GM18520 (cell line): ENCODE measurements around the gene RPF1.
A peak's percentile ranks its signal among the peaks of the same experiment; 100 is the strongest.
"Not testable (repeated sequence)": the region's sequence is repeated elsewhere in the genome, so short reads cannot be mapped to it uniquely, and the experiment has no call there.

Source experiments
- ATAC-seq: cut with Tn5 transposase; IDR thresholded peaks from one replicate; pipeline ENCODE4 v1.9.1; 2021; ENCODE audit not compliant: unreplicated experiment

RPF1 gene

DNA sequence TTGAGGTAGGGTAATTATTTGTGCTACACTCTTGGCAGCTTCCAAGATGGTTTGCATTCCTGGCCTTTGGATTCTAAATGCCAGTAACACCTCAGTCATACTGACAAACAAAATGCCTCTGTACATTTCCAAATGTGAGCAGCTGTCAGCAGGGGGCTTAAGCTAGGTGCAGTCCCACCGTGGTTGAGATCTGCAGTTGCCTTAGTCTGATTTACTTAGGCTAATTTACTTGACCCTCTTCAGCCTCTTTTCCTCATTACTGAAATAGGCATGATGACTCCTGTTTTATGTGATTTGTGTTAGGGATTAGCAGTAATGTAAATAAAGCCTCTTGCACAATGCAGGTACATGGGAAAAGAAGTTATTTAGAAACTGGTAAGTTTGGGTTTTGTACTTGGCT, 13.7 kb downstream of the RPF1 start:
- ATAC-seq = no peak

DNA sequence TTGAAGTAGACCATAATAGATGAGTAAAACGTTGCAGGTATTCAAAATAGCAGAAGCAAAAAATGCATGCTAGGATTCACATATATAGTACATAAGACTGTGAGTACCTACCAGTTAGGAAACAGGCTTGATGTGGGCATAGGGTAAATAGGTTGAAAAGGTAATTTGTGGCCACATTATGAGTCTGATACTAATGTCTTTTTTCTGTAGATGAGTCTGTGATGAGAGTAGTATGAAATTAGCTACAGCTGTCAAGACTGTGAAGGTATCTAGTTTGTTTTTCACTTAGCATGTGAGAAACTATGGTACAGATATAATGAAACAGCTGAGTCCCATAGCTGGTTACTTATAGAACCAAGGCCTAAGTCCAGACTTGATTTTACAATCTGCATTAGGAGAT, 14.7 kb downstream of the RPF1 start:
- no peak for ATAC-seq

DNA sequence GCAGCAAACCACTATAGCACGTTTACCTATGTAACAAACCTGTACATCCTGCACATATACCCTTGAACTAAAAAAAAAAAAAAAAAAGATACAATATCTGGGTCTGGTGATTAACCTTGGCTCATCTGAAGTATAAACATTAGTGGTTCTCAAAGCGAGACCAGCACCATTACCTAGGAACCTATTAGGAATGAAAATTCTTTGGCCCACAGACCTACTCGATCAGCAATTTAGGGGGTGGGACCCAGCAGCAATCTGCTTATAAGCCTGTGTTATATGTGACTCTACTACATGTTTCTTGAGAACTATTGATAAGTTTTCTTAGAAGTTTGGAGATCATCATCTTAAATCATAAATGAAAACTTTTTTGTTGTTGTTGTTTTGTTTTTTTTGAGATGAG, 17.4 kb downstream of the RPF1 start:
- ATAC-seq = no peak

DNA sequence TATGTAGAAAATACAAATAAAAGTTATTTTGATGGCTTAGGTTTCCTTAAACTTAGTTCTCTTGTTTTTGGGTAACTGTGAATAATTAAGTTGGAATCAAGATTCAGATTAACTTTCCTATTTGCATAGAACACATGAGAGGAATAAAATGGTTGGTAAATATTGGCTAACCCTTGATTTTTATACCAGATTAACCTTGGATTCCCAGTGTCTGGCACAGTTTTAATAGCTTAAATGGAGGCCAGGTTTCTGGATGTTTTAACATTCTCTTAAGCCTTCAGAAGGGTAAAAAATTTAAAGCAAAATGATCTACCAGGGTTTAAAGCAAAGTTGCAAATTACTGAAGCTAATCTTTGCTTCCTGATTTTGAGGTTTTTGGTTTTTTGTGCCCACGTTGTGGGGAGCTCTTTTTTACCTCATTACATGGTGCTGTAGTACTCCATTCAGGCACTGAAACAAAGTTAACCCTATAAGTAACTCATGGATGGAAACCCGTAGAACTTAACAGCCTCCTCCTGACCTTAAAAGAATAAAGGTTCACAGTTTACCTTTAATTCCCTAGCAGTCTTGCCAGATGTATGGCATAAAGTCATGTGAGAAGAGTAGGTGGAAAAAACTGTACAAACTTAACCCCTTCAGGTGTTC, 18.7 kb downstream of the RPF1 start:
- ATAC-seq = no peak

DNA sequence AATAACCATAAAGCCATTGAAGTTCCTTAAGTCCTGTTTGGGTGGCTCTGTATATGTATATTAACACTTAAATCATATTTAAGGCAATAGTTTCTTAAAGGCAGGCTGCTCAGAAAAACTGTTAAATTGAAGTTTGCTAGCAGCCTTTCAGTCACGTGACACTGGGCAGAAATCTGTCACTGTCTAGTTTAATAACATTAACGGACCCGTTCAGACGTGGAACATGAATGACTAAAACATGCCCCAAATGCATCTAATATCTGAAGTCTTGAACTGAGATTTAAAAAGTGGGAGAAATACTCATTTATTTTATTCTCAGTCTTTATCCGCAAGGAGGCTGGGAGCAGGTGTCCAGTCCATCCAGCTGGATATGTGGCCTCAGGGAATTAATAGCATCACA, 23.9 kb downstream of the RPF1 start:
- ATAC-seq = no peak

DNA sequence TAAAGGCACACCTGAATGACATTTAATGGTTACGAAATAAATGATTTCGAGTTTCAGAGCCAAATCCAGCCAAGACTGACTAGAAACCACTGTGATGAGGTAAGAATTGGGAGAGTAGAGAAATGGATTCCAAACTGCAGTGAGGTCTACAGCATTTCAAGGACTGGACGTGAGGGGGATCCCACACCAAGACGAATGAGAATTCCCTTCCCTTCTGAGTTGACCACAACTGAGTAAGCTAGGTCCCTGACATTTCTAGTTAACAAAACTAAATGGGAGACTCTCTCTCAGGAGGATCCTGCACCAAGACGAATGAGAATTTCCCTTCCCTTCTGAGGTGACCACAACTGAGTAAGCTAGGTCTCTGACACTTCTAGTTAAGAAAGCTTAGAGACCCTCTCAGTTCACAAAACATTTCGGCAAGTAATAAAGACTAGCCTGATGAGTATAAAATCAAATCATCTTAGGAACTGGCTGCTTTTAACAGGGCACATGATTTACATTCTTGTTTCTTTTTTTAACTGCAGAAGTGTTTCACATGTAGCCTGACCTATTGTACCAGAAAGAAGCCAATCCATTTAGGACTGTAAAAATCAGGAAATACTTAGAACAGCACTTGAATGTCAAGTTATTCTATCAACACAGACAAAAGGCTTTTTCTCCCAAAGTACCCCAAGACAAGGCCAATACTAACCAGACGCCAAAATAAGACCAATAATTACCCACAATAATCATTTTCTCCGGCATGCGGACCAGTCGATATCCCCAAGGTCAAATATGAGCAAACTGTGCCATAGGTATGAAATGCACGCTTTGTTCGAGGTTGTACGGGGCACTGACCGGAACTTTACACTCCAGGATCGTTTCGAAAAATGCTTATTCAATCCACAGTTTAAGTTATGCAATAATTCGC, 25.8 kb downstream of the RPF1 start:
- ATAC-seq = no peak

DNA sequence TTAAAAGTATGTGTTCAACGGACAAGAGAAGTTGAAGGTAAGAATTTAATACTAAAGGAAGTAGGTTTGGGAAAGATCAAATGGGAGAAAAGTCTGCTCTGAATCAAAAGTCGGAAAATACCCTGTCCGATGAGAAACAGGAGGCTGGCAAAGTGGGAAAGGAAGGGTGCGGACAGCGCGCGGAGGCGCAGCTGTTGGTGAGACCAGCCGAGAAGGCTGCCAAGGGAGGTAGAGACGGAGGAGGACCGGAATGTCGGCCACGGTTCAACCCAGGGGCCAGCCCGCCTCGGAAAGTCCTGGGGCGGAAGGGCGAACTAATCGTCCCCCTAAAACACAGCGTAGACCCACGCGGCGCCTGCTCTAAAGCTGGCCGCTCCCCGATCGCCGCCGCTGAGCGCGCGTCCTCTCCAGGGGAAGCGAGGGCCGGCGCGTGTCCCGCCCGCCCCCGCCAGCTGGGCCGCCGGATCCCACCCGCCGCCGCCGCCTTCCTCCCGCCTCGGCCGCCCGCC, 26.5 kb downstream of the RPF1 start:
- peak; percentile 7 for ATAC-seq

DNA sequence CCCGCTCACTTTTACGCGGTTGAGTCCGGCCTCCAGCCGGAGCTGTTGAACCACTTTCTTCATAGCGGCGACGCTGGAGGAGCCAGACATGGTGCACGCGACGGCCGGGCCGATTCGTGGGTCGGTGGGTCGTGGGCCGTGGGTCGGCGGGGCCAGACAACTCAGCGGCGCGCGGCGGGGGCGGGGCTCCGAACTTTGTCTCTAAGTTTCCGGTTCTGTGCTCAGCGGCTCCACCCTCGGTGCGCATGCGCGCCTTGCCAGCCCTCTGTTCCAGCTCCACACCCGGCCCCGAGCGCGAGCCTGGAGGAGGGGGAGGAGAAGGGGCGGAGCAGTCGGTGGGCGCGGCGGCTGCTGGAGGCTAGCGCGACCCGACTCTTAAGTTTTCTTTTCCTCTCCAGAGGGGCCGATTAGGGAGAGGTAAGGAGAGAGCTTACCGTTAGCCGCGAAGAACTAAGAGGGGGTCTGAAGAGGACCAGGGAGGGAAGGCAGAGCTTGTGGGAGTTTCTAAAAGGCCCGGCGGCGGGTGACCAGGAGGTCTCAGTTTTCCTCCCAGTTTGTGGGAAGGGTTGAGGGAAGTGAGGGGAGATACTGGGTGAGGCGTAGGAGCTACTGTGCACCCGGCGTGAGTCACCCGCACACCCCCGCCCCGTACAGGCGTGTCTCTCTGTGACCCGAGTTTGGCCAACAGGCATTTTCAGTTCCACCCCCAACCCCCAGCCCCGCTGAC, 27.1 kb downstream of the RPF1 start, which contains the start of the genes GNG5 and SPATA1:
Gene GNG5 (minus strand): TSS at position 580 of the 727 bp plus-strand sequence. CDS start 490 bp downstream, at position 90.
Gene SPATA1 (plus strand): TSS at position 385 of the 727 bp plus-strand sequence. CDS start 9,974 bp downstream, outside the sequence.
- peak; percentile 70 for ATAC-seq

DNA sequence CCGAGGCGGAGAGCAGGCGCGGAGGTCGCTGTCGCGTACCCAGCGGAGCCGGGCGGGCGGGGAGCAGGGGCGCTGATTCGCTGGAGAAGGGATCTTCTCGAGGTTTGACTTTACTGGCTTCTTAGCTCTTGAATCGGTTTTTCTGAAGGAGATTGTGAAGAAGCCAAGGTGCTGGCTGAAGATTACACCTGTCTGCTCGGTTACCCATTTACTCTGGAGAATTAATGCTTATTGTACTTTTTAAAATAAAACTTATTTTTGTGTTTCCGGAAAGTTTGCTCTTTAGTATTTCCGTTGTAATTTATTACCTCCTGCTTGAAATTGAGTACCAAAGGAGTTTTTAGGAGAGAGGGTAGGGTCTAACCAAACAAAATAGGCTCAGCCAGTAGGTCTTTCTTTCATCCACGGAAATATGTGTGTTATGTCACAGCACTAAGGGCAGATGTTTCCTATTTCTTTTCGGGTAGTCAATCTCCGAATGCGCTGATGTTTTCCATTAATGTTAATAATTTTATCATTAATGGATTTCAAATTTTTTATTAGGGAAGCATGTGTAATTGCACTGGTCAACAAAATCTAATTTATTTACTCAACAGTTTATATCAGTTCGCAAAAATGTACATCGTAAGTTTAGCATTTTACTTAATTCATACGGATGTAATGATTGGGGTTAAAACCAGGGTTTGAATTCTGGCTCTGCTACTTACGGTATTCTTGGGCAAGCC, 27.8 kb downstream of the RPF1 start:
- no peak for ATAC-seq

DNA sequence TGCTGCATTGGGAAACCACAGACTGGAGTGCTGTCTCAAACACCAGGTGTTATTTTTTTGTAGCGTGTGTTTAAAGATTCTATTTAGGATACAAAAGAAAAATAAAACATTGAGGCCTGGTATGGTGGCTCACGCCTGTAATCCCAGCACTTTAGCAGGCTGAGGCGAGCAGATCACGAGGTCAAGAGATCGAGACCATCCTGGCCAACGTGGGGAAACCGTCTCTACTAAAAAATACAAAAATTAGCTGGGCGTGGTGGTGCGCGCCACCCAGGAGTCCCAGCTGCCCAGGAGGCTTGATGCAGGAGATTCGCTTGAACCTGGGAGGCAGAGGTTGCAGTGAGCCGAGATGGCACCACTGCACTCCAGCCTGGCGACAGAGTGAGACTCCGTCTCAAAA, 28.8 kb downstream of the RPF1 start:
- not testable (repeated sequence) for ATAC-seq

DNA sequence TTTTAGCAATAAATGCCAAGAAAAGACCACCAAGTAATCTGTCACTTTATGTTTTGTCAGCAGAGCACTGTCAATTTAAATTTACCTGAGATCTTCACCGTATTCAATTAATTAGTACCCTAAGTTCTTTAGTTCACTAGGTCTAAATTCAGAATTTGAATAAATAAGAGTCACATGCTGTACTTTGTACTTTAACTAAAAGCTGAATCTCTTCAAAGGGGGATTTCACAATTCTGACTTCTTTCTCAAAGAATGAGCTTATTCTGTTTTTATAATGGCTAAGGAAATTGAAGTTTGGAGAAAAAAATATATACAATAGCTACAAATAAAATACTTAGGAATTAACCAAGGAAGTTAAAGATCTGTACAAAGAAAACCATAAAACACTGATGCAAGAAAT, 29.4 kb downstream of the RPF1 start:
- no peak for ATAC-seq

DNA sequence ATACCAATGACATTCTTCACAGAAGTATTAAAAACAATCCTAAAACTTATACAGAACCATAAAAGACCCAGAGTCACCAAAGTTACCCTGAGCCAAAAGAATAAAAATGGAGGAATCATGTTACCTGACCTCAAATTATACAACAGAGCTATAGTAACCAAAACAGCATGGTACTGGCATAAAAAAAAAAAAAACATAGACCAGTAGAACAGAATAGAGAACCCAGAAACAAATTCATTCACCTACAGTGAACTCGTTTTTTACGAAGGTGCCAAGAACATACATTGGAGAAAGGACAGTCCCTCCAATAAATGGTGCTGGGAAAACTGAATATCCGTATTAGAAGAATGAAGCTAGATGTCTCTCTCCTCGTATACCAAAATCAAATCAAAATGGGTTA, 30.0 kb downstream of the RPF1 start:
- no peak for ATAC-seq

DNA sequence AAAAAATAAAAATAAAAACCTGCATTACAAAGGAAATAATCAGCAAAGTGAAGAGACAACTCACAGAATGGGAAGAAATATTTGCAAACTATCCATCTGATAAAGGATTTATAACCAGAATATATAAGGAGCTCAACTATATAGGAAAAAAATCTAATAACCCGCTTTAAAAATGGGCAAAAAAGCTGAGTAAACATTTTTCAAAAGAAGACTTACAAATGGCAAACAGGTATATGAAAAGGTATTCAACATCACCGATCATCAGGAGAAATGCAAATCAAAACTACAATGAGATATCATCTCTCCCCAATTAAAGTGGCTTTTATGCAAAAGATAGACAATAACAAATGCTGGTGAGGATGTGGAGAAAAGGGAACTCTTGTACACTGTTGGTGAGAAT, 31.1 kb downstream of the RPF1 start:
- ATAC-seq = no peak

DNA sequence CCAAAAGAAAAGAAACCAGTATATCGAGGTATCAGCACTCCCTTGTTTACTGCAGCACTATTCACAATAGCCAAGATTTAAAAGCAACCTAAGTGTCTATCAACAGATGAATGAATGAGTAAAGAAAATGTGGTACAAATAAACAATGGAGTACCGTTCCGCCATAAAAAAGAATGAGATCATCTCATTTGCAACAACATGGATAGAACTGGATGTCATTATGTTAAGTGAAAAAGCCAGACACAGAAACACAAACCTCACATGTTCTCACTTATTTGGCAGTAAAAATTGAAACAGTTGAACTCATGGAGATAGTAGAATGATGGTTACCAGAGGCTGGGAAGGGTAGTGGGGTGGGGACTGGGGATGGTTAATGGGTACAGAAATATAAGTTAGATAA, 31.6 kb downstream of the RPF1 start:
- ATAC-seq = no peak

DNA sequence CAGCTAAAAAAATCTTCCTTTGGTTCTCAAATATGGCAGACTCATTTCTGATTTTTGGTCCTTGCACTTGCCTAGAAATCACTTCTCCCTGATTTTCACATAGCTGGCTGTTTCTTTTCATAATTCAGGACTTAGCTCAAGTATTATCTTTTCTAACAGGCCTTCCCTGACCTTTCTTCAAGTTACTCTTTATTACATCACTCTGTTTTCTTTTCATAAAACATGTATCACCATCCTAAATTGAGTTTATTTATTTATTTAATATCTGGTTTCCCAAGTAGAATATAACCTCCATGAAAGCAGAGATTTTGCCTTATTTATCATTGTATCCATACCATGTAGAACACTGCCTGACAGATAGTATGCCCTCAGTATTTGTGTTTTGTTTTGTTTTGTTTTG, 45.5 kb downstream of the RPF1 start:
- no peak for ATAC-seq

DNA sequence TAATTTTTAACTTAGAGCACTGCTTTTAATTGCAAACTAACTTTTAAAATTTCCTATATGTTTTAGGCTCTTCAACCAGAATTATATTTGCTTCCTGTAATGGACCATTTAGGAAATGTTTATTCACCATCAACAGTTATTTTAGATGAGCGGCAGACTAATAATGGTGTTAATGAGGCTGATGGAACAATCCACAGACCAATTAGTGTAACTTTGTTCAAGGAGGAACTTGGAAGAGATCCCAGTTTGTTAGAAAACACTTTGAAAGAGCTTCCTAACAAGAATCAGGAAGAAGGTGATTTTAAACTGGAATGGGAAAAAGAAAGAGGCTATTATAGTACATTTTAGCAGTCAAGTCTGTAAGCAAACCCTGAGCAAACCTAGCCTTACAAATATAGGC, 46.7 kb downstream of the RPF1 start:
- no peak for ATAC-seq

DNA sequence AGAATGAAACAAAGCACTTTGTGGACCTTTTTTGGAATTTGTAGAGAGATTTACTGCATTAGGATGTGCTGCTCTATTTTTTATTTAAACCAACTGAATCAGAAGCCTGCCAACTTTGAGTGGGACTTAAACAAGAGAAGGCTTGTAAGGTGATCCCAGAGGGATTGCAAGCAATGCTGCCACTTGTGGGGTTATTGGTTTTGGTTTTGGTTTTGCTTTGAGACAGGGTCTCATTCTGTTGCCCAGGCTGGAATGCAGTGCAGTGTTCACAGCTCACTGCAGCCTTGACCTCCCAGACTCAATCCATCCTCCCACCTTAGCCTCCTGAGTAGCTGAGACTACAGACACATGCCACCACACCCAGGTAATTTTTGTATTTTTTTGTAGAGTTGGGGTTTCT, 59.5 kb downstream of the RPF1 start:
- peak; percentile 40 for ATAC-seq

DNA sequence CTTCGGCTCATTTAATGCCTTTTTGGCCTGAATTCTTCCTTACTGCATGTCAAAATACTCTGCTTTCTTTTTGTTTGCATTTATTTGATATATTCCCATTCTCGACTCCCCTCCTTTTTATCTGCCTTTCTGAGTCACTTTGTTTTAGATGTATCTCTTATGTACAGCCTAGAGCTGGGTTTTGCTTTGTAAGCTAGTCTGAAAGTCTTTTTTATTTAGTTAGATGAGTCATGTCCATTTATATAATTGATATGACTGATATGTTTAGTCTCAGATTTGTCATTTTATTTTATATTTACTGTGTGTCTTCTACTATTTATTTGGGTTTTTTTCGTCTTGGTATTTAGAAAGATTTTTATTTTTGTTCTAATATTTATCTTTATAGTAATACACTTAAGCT, 60.9 kb downstream of the RPF1 start:
- ATAC-seq = no peak

DNA sequence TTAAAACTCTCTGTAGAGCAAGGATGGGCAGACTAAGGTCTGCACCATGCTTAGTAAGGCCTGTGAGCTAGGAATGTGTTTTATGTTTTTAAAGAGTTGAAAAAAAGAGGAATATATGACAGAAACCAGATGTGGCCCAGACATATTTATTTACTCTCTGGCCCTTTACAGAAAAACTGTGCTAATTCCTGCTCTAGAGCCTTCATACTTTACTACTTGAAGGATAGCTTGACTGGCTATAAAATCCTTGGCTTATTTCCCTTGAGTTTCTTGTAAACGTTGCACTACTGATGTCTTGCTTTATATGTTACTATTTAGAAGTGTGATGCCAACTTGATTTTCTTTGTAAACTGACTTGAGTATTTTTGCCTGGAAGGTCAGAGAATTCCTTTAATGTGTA, 61.7 kb downstream of the RPF1 start:
- no peak for ATAC-seq

DNA sequence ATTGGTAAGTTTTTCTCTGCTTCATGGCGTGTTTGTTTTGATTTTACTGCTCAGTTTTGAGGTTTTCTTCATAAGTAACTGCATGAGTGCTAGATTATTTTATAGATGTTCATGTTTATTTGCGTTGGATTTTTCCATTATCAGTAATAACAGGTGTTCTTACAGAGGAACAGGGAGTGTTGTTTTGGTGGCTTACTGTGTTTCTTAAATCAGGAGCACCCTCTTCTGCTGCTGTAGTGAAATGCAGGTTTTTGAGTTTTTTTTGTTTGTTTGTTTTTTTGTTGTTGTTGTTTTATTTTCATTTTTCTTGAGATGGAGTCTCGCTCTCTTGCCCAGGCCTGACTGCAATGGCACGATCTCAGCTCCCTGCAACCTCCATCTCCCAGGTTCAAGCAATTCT, 62.6 kb downstream of the RPF1 start:
- no peak for ATAC-seq
